HG03469 (cell line): ENCODE measurements around the gene SLC6A11.

Source experiments
- ATAC-seq: cut with Tn5 transposase; IDR thresholded peaks from one replicate; pipeline ENCODE4 v1.9.1; 2021; ENCODE audit warnings: mild to moderate bottlenecking, moderate library complexity, moderate number of reproducible peaks; ENCODE audit not compliant: unreplicated experiment

The SLC6A11 gene

DNA sequence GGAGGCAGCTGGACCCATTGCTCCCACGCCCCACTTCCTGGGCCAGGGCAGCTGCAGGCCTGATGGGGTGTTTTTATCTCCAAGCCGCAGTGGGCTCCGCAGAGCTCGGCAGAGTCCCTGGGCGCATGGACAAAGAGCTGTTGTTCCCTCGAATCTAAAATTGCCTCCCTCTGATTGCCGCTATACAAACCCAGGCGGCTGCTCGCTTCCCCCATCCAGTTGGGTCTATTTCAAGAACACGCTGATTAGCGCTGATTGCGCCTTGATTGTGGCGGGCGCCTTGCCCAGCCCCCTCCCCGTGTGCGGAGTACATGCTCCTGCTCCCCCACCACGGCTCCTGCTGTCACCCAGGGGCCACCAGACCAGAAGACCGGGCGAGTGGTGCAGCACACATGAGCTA, 133.2 kb downstream of the SLC6A11 start:
- ATAC-seq = no peak

GRCh38 chr3:10950476-10951294, 134.7 kb downstream of the SLC6A11 start:
- no peak for ATAC-seq

GRCh38 chr3:10951295-10951926, 135.4 kb downstream of the SLC6A11 start:
- no peak for ATAC-seq

- ATAC-seq = no peak
These were observed 136.5 kb downstream of the SLC6A11 start for GRCh38 chr3:10952525-10952924.

- ATAC-seq = no peak
These were observed 138.7 kb downstream of the SLC6A11 start for GRCh38 chr3:10954740-10955139.

- ATAC-seq = no peak
These were observed 139.9 kb downstream of the SLC6A11 start for GRCh38 chr3:10955711-10956453.

DNA sequence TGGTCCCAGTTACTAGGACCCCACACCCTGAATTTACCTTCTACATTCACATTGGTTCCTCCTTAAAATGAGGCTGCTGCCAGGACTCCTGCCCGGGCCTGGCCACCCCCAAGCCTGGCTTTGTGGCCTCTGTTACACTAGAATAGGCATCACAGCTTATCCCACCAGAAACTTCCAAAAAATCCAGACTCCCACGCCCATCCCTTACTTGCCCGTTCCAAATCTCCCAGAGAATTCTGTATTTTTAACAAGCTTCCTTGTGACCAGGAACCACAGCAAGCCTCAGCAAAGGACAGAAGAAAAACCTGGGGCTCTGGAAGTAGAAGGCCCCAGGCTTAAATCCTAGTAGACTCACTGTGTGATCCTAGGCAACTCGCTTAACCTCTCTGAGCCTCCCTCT, 140.5 kb downstream of the SLC6A11 start:
- no peak for ATAC-seq

GRCh38 chr3:10956986-10957385, 141.0 kb downstream of the SLC6A11 start:
- no peak for ATAC-seq

DNA sequence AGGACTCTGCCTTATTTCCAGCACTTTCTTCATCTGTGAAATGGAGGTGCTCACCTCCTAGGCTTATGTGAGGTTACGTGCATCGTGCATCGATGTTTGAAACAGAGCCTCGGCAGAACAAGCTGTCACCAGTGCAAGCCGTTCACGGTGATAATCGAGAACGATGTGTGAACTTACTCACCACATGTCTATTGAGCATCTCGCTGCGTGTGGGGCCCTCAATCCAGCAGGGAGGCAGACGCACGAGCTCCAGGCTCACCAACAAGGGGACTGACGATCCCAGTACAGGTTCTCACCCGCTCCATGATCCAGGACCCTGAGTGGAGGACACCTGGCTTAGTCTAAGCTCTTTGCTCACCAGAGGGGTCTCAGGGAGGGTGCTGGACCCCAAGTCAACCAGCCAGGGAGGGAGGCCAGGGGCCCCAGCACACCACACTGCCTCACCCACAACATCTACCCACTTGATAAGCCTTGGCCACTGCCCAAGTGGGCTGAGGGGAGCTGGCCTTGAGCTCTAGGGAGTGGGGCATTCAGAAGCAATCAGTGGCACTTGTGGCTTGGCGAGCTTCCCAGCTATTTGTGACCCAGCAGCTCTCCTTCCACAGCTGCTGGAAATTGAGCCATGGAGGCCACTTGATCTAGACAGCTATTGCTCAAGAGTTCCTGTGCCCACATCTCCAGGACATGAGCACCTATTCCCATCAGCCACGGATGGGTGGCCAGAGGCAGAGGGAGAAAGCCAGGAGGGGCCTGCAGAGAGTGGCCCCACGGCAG, 142.1 kb downstream of the SLC6A11 start:
- ATAC-seq = no peak

DNA sequence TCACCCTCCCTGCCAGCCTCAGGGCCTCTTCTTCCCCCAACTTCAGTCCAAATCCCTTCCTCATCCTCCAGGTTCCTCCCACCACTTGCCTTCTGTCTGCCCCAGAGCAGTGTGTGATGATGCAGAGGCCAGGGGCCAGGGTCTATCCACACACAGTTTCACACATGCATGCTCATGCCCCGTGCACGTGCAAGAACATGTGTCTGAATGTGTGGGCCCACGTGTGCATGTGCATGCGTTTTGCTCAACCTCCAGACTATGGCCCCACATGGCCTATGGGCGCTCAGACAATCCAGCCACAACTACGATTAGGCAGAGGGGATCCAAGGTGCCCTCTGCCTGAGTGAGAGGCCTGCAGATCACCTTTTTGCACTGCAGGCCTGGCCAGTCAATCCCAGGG, 144.2 kb downstream of the SLC6A11 start:
- ATAC-seq = no peak

DNA sequence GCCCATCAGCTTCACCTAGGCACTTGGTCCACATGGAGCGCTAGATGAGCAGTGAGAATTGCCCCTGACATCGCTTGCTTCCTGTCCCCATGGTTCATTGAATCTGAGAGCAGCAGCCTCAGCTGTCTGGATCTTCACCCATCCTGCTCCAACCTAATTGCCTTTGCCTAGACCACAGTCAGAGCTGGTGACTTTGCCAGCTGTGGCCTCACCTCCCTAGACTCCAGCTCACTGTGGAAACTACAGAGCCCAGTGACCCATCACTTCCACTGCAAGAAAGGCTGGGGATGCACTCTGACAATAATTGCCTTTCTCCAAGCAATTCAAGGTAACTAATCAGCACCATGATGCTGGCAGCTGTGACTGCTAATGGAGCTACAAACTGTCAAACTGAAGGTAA, 145.9 kb downstream of the SLC6A11 start:
- ATAC-seq = no peak

DNA sequence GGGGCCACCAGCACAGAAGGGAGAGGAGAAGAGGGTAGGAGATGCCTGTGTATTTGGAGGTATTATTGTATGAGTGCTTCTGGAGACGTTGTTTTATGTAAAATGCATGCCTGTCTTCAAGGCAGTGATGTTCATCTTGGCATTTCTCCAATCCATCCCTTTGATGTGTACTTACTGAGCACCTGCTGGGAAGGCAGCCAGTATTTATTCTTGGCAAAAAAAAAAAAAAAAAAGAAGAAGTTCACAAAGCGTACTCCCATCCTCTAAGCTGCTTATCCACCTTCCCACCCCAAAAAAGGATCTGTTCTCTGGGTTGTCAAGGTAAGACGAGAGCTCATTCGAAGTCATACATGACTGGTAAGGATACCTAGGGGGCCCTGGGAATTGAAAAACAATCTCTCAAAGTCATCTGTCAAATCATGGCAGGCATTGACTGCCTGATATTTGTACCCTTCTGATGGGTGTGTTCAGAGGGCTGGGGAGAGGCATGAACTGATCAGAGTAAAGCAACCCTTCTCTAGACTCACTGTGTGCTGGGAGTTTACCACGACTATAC, 146.5 kb downstream of the SLC6A11 start:
- ATAC-seq = no peak

- ATAC-seq = no peak
These were observed 148.6 kb downstream of the SLC6A11 start for GRCh38 chr3:10964537-10965167.

DNA sequence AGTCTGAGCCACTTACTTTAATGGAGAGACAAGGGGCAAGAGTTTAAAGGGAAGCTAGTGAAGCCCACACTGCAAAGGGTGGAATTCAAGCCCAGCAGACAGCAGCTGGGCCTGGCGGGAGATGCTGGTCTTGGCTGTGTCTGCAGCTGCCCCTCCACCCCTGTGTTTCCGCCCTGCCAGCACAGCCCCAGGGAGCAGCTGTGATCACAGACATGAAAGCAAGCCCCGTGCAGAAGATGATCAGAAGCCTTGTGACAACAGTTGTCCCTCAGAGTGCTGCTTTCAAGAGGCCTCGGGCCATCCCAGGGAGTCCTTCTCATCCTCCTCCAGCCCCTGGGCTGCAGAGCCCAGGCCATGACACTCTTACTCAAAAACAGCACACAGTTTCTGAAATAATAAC, 152.4 kb downstream of the SLC6A11 start:
- no peak for ATAC-seq

GRCh38 chr3:10970306-10970960, 154.4 kb downstream of the SLC6A11 start:
- no peak for ATAC-seq

GRCh38 chr3:10972072-10972782, 156.2 kb downstream of the SLC6A11 start:
- no peak for ATAC-seq

GRCh38 chr3:10973046-10973595, 157.1 kb downstream of the SLC6A11 start:
- ATAC-seq = no peak

- no peak for ATAC-seq
These were observed 158.1 kb downstream of the SLC6A11 start for GRCh38 chr3:10974131-10974530.
